DOHH2 (cell line): ENCODE results near the gene ZNF98.

ENCODE experiments used
- H3F3A ChIP-seq: fragments of 200-600 bp; sonication (generic), shearing (Covaris generic); 2 replicates; pipeline ENCODE4 v1.6.0; 2016; ENCODE audit warnings: antibody characterized with exemption, mild to moderate bottlenecking; ENCODE audit not compliant: control insufficient read depth, insufficient read depth
- H3K27ac ChIP-seq: fragments of 200-600 bp; sonication (generic); 2 replicates; pipeline ENCODE4 v1.5.1; 2014; ENCODE audit warnings: low read depth, mild to moderate bottlenecking, low read length, moderate library complexity
- H3K27me3 ChIP-seq: fragments of 200-600 bp; sonication (generic); 2 replicates; pipeline ENCODE4 v1.6.1; 2014; ENCODE audit warnings: mild to moderate bottlenecking, low read length, mixed read lengths; ENCODE audit not compliant: control insufficient read depth
- H3K36me3 ChIP-seq: fragments of 200-600 bp; sonication (generic); 2 replicates; pipeline ENCODE4 v1.6.1; 2014; ENCODE audit warnings: mild to moderate bottlenecking, low read length, moderate library complexity, mixed read lengths; ENCODE audit not compliant: control insufficient read depth
- H3K4me1 ChIP-seq: fragments of 200-600 bp; sonication (generic); 2 replicates; pipeline ENCODE4 v1.6.1; 2014; ENCODE audit warnings: mild to moderate bottlenecking, low read length, mixed read lengths; ENCODE audit not compliant: control insufficient read depth
- H3K4me2 ChIP-seq: fragments of 200-600 bp; sonication (generic); 2 replicates; pipeline ENCODE4 v1.6.0; 2014; ENCODE audit warnings: mild to moderate bottlenecking, low read length, moderate library complexity
- H3K4me3 ChIP-seq: fragments of 200-600 bp; sonication (generic); 2 replicates; pipeline ENCODE4 v1.5.1; 2014; ENCODE audit warnings: mild to moderate bottlenecking, low read length, mixed read lengths
- H3K79me2 ChIP-seq: fragments of 200-600 bp; sonication (generic); 2 replicates; pipeline ENCODE4 v1.6.1; 2014; ENCODE audit warnings: mild to moderate bottlenecking, low read length, mixed read lengths; ENCODE audit not compliant: control insufficient read depth
- H3K9me2 ChIP-seq: fragments of 200-600 bp; sonication (generic); replicated peaks from 2 replicates; pipeline ENCODE4 v1.6.1; 2014; ENCODE audit warnings: mild to moderate bottlenecking, low read length, mixed read lengths; ENCODE audit not compliant: control insufficient read depth
- H3K9me3 ChIP-seq: fragments of 200-600 bp; sonication (generic); 2 replicates; pipeline ENCODE4 v1.6.1; 2014; ENCODE audit warnings: antibody characterized with exemption, low read length, mixed read lengths; ENCODE audit not compliant: control insufficient read depth, insufficient read depth
- H4K20me1 ChIP-seq: fragments of 200-600 bp; sonication (generic); 2 replicates; pipeline ENCODE4 v1.6.0; 2014; ENCODE audit warnings: low read depth, mild to moderate bottlenecking, antibody characterized with exemption, low read length, moderate library complexity; ENCODE audit not compliant: control insufficient read depth, insufficient read depth
- CTCF ChIP-seq: fragments of 200-600 bp; sonication (generic); IDR thresholded peaks from one replicate; pipeline ENCODE4 v1.5.1; 2014; ENCODE audit warnings: antibody characterized with exemption, mild to moderate bottlenecking, low read depth, low read length; ENCODE audit not compliant: poor library complexity, severe bottlenecking
- EZH2phosphoT487 ChIP-seq: fragments of 200-600 bp; sonication (generic); IDR thresholded peaks from 2 replicates; pipeline ENCODE4 v1.6.1; 2017; ENCODE audit warnings: borderline replicate concordance, mild to moderate bottlenecking, antibody characterized with exemption, low read length, moderate library complexity, mixed read lengths

Gene ZNF98

DNA sequence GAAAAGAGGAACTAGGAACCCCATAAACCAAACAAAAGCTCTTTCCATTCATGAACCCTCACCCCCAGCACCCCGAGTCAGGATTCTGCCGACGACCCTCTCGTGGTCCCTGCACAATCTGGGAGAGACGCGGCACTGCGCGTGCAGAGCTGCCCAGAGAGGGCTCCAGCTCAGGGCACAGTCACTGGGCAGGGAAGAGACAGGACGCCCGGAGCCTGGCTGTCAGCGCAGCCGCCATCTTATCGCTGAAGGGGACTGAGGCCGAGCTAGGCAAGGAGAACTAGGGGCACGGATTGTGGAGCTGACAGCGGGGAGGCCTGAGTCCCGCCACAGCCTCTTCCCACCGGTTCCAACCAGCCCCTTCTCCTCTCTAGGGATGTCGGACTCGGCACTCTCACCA is 349 bp downstream of the ZNF98 start:
- Histone ChIP-seq H3F3A (no peaks in the 10 kb centered on the region), H3K4me2 (no peak overlapping the region), H4K20me1 (no peaks in the 10 kb centered on the region), H3K79me2 (no peaks in the 10 kb centered on the region), H3K27me3 (no peaks in the 10 kb centered on the region), H3K4me1 (no peaks in the 10 kb centered on the region), H3K36me3 (no peaks in the 10 kb centered on the region), H3K27ac (no peak overlapping the region), H3K9me3 (peaks cover 2% of the 10 kb centered on the region; the same call in 1 of the 2 replicates), H3K9me2 (no peaks in the 10 kb centered on the region), H3K4me3 (no peak overlapping the region)
- TF ChIP-seq EZH2phosphoT487 (no peak), CTCF (no peak)

GRCh38 chr19:22354665-22355064 is 67.5 kb downstream of the ZNF98 start:
- H3K27ac ChIP-seq: no peak overlapping the region
- no peak overlapping the region for H3K4me3 ChIP-seq
- no peaks in the 10 kb centered on the region for H3K79me2 ChIP-seq
- TF ChIP-seq CTCF (no peak), EZH2phosphoT487 (no peak)
- peaks cover 10% of the 10 kb centered on the region; the same call in 1 of the 2 replicates for H3K9me3 ChIP-seq
- no peaks in the 10 kb centered on the region for H3K4me1 ChIP-seq
- H3K9me2 ChIP-seq: no peaks in the 10 kb centered on the region
- H3F3A ChIP-seq: no peaks in the 10 kb centered on the region
- H3K36me3 ChIP-seq: no peaks in the 10 kb centered on the region
- no peaks in the 10 kb centered on the region for H4K20me1 ChIP-seq
- H3K27me3 ChIP-seq: no peaks in the 10 kb centered on the region
- no peak overlapping the region for H3K4me2 ChIP-seq
